H1 (cell line): ENCODE measurements around the gene HBM. TPM values are rescaled to one million over a fixed set of nuclear protein-coding genes. Genes with fewer than 3 reads are reported as not detected.

Experiments
- CTCF ChIA-PET: fragments of 300-600 bp; sonication (Branson Sonifier 250); formaldehyde crosslinking; loops from one replicate; lab custom pipeline; 2021; ENCODE audit not compliant: partially characterized antibody; lab: Charles Lee
- POLR2A ChIA-PET: fragments of 300-600 bp; sonication (Branson Sonifier 250); formaldehyde crosslinking; loops from one replicate; lab custom pipeline; 2021; ENCODE audit warnings: inconsistent platforms; ENCODE audit not compliant: partially characterized antibody; lab: Charles Lee
- DNase-seq, 2 experiments: peaks; one replicate each; pipeline versions ENCODE4 v3.0.0 to v3.0.0-alpha.2; 2010 to 2022; ENCODE audit warnings: low spot score in 2 of 2, low read depth in 1 of 2, mixed read lengths in 1 of 2
- FAIRE-seq: peaks from 2 replicates; lab custom pipeline; 2011; peaks lifted over from hg19 to GRCh38; lab: Jason Lieb, UNC
- H2AFZ ChIP-seq: 2 replicates; pipeline ENCODE4 v1.8.1; 2012; ENCODE audit warnings: low read length, inconsistent platforms
- H2AK5ac ChIP-seq: 2 replicates; pipeline ENCODE4 v1.6.1; 2013; ENCODE audit warnings: low read depth, low read length
- H2BK120ac ChIP-seq: replicated peaks from 2 replicates; pipeline ENCODE3; 2013; ENCODE audit warnings: low read depth, low read length, inconsistent platforms
- H2BK12ac ChIP-seq: 2 replicates; pipeline ENCODE4 v1.6.1; 2013; ENCODE audit warnings: low read depth, low read length
- H2BK15ac ChIP-seq: 2 replicates; pipeline ENCODE4 v1.6.1; 2013; ENCODE audit warnings: low read length
- H2BK20ac ChIP-seq: 2 replicates; pipeline ENCODE4 v1.6.1; 2013; ENCODE audit warnings: low read length
- H2BK5ac ChIP-seq: 2 replicates; pipeline ENCODE4 v1.6.1; 2013; ENCODE audit warnings: low read depth, low read length
- H3K14ac ChIP-seq: 2 replicates; pipeline ENCODE4 v1.6.1; 2013; ENCODE audit warnings: inconsistent platforms; ENCODE audit not compliant: insufficient read length
- H3K18ac ChIP-seq: 2 replicates; pipeline ENCODE4 v1.6.1; 2013; ENCODE audit warnings: low read length; ENCODE audit errors: extremely low read depth
- H3K23ac ChIP-seq: 2 replicates; pipeline ENCODE4 v1.6.1; 2013; ENCODE audit warnings: inconsistent platforms; ENCODE audit not compliant: insufficient read length
- H3K23me2 ChIP-seq: 2 replicates; pipeline ENCODE4 v1.6.1; 2013; ENCODE audit warnings: low read depth, low read length
- H3K27ac ChIP-seq: 2 replicates; pipeline ENCODE4 v1.6.1; 2011; ENCODE audit warnings: low read depth, low read length, inconsistent platforms
- H3K27me3 ChIP-seq, 4 experiments: replicated peaks in 1 of 4; 1 replicate in 1 of 4; 2 replicates in 3 of 4; pipeline versions ENCODE4 v1.6.1 to v1.8.1; 2011 to 2013; ENCODE audit warnings: low read length in 3 of 4, mild to moderate bottlenecking in 3 of 4, inconsistent platforms in 2 of 4, mixed read lengths in 2 of 4, moderate library complexity in 1 of 4; ENCODE audit not compliant: control insufficient read depth in 3 of 4, insufficient read depth in 3 of 4; ENCODE audit errors: extremely low read depth in 1 of 4
- H3K36me3 ChIP-seq, 4 experiments: 2 replicates each; pipeline versions ENCODE4 v1.6.1 to v1.8.1; 2011 to 2013; ENCODE audit warnings: mild to moderate bottlenecking in 4 of 4, low read length in 3 of 4, moderate library complexity in 2 of 4, control low read depth in 1 of 4, inconsistent platforms in 1 of 4; ENCODE audit not compliant: insufficient read depth in 4 of 4, control insufficient read depth in 2 of 4
- H3K4ac ChIP-seq: replicated peaks from 2 replicates; pipeline ENCODE3; 2013; ENCODE audit warnings: low read length, low read depth, mixed read lengths, inconsistent platforms; ENCODE audit not compliant: insufficient read length
- H3K4me1 ChIP-seq, 4 experiments: replicated peaks in 1 of 4; 1 replicate in 1 of 4; 2 replicates in 3 of 4; pipeline versions ENCODE4 v1.6.1 to v1.8.1; 2011 to 2013; ENCODE audit warnings: low read length in 3 of 4, inconsistent platforms in 2 of 4, mixed read lengths in 1 of 4; ENCODE audit not compliant: insufficient read depth in 4 of 4, control insufficient read depth in 3 of 4
- H3K4me2 ChIP-seq, 2 experiments: 2 replicates each; pipeline versions ENCODE4 v1.6.1 to v1.8.1; 2011 to 2013; ENCODE audit warnings: low read depth in 2 of 2, low read length in 2 of 2, control low read depth in 1 of 2, inconsistent platforms in 1 of 2, mild to moderate bottlenecking in 1 of 2; ENCODE audit not compliant: insufficient read depth in 1 of 2
- H3K4me3 ChIP-seq, 4 experiments: fragments of 200-600, 300-600 bp in 1 of 4; sonication (generic), shearing (Covaris generic), sonication (Bioruptor Twin) in 1 of 4; 2 replicates each; pipeline versions ENCODE4 v1.5.1 to v1.8.1; 2011 to 2016; ENCODE audit warnings: low read length in 4 of 4, low read depth in 3 of 4, control low read depth in 2 of 4, inconsistent platforms in 2 of 4, mild to moderate bottlenecking in 2 of 4, mixed read lengths in 1 of 4, moderate library complexity in 1 of 4; ENCODE audit not compliant: insufficient read depth in 2 of 4; ENCODE audit errors: extremely low read depth in 1 of 4
- H3K56ac ChIP-seq: replicated peaks from 2 replicates; pipeline ENCODE3; 2013; ENCODE audit warnings: low read depth, mild to moderate bottlenecking, mixed read lengths, low read length, inconsistent platforms; ENCODE audit not compliant: insufficient read length
- H3K79me1 ChIP-seq: 2 replicates; pipeline ENCODE4 v1.6.1; 2013; ENCODE audit warnings: low read depth, low read length, control low read depth
- H3K79me2 ChIP-seq, 2 experiments: 2 replicates each; pipeline versions ENCODE4 v1.6.1 to v1.8.1; 2012 to 2013; ENCODE audit warnings: low read length in 2 of 2, mild to moderate bottlenecking in 2 of 2, inconsistent platforms in 1 of 2; ENCODE audit not compliant: insufficient read depth in 2 of 2, control insufficient read depth in 1 of 2
- H3K9ac ChIP-seq, 4 experiments: replicated peaks in 1 of 4; 1 replicate in 1 of 4; 2 replicates in 3 of 4; pipeline versions ENCODE4 v1.6.1 to v1.8.1; 2011 to 2013; ENCODE audit warnings: low read depth in 3 of 4, low read length in 3 of 4, control low read depth in 2 of 4, mild to moderate bottlenecking in 2 of 4, moderate library complexity in 2 of 4, inconsistent platforms in 1 of 4; ENCODE audit errors: extremely low read depth in 1 of 4
- H3K9me3 ChIP-seq, 2 experiments: 2 replicates each; pipeline versions ENCODE4 v1.6.1 to v1.8.1; 2012 to 2013; ENCODE audit warnings: mild to moderate bottlenecking in 2 of 2, moderate library complexity in 2 of 2, control low read depth in 1 of 2, inconsistent platforms in 1 of 2, low read depth in 1 of 2, low read length in 1 of 2, mixed read lengths in 1 of 2; ENCODE audit not compliant: insufficient read depth in 2 of 2
- H4K20me1 ChIP-seq, 2 experiments: replicated peaks in 1 of 2; 2 replicates each; pipeline versions ENCODE3 to v1.8.1; 2011 to 2013; ENCODE audit warnings: inconsistent platforms in 2 of 2, low read length in 2 of 2, mild to moderate bottlenecking in 1 of 2; ENCODE audit not compliant: insufficient read depth in 2 of 2, control insufficient read depth in 1 of 2
- H4K5ac ChIP-seq: 2 replicates; pipeline ENCODE4 v1.6.1; 2013; ENCODE audit warnings: low read length, low read depth, mixed read lengths, inconsistent platforms; ENCODE audit not compliant: insufficient read length
- H4K8ac ChIP-seq: 2 replicates; pipeline ENCODE4 v1.8.0; 2013; ENCODE audit warnings: mild to moderate bottlenecking, moderate library complexity, low read length, inconsistent platforms; ENCODE audit not compliant: insufficient read depth; ENCODE audit errors: extremely low read depth
- H4K91ac ChIP-seq: replicated peaks from 2 replicates; pipeline ENCODE3; 2013; ENCODE audit warnings: low read length, mixed read lengths, inconsistent platforms; ENCODE audit not compliant: insufficient read length
- BACH1 ChIP-seq: IDR thresholded peaks from 2 replicates; pipeline ENCODE4 v1.6.1; 2012; ENCODE audit warnings: low read length, improper control_type of control experiment
- CTCF ChIP-seq, 3 experiments: IDR thresholded peaks; 1 replicate in 2 of 3; 2 replicates in 1 of 3; pipeline versions ENCODE4 v1.5.1 to v1.6.1; 2011; ENCODE audit warnings: low read length in 3 of 3, mild to moderate bottlenecking in 3 of 3, inconsistent platforms in 2 of 3, low read depth in 1 of 3, moderate library complexity in 1 of 3; ENCODE audit not compliant: insufficient read depth in 1 of 3; ENCODE audit errors: control extremely low read depth in 1 of 3
- GTF2F1 ChIP-seq: IDR thresholded peaks from 2 replicates; pipeline ENCODE4 v1.6.1; 2012; ENCODE audit warnings: low read depth, low read length, improper control_type of control experiment, borderline replicate concordance
- HDAC6 ChIP-seq: IDR thresholded peaks from one replicate; pipeline ENCODE4 v1.7.1; 2012; ENCODE audit warnings: low read depth, mild to moderate bottlenecking, inconsistent platforms, low read length, moderate library complexity
- KDM5A ChIP-seq: fragments of 200-600 bp; IDR thresholded peaks from 2 replicates; pipeline ENCODE4 v1.7.1; 2012; ENCODE audit warnings: mild to moderate bottlenecking, low read length, inconsistent platforms, mixed read lengths
- RAD21 ChIP-seq, 2 experiments: IDR thresholded peaks in 1 of 2; conservative IDR thresholded peaks in 1 of 2; 2 replicates each; pipeline ENCODE4 v1.6.1; 2011; ENCODE audit warnings: low read depth in 2 of 2, low read length in 2 of 2, improper control_type of control experiment in 1 of 2, inconsistent platforms in 1 of 2, mild to moderate bottlenecking in 1 of 2, moderate library complexity in 1 of 2
- RBBP5 ChIP-seq: IDR thresholded peaks from 2 replicates; pipeline ENCODE4 v1.7.1; 2012; ENCODE audit warnings: low read depth, mild to moderate bottlenecking, inconsistent platforms, low read length, moderate library complexity, borderline replicate concordance
- SP2 ChIP-seq: IDR thresholded peaks from 2 replicates; pipeline ENCODE4 v1.6.1; 2012; ENCODE audit warnings: mild to moderate bottlenecking, low read length, inconsistent platforms
- SP4 ChIP-seq: IDR thresholded peaks from 2 replicates; pipeline ENCODE4 v1.6.1; 2012; ENCODE audit warnings: low read length, inconsistent platforms
- TAF1 ChIP-seq: IDR thresholded peaks from 2 replicates; pipeline ENCODE4 v1.6.1; 2011; ENCODE audit warnings: mild to moderate bottlenecking, low read depth, low read length
- TBP ChIP-seq: IDR thresholded peaks from 2 replicates; pipeline ENCODE4 v1.6.1; 2011; ENCODE audit warnings: low read depth, low read length, improper control_type of control experiment
- WGBS, 2 experiments: shearing (Covaris generic) in 1 of 2; methylation state at CpG; one replicate each; pipeline versions ENCODE4 v1.1.6 to v1.1.7; 2013 to 2015; ENCODE audit warnings: low lambda C conversion rate in 2 of 2, mixed read lengths in 2 of 2, inconsistent platforms in 1 of 2, low coverage in 1 of 2, missing lambda C conversion rate in 1 of 2; ENCODE audit not compliant: insufficient replicate concordance in 2 of 2, insufficient coverage in 1 of 2, insufficient read length in 1 of 2; ENCODE audit errors: extremely low coverage in 1 of 2, missing lambda C conversion rate in 1 of 2; 5-methylcytosine and 5-hydroxymethylcytosine counted together
- polyA plus RNA-seq, 7 experiments: library from polyadenylated mRNA; depleted of rRNA in 3 of 7; stranded (reverse) in 5 of 7; unstranded in 2 of 7; fragments of >200 nt in 5 of 7; fragments of 200-250 nt in 2 of 7; gene quantifications; 1 replicate in 5 of 7; 2 replicates in 1 of 7; 4 replicates in 1 of 7; pipeline versions ENCODE4 v1.2.1 to v1.2.3, GENCODE V29; 2011 to 2013; ENCODE audit warnings: missing spikeins in 2 of 7, mixed read lengths in 2 of 7
- total RNA-seq: library from RNA; stranded (reverse); fragmentation: NEBNext Ultra II Directional; extraction: Animal tissue kit (Norgen Biotek cat#: 25700); gene quantifications from 2 replicates; pipeline ENCODE4 v1.2.1, GENCODE V29; 2021

HBM gene
- total and polyA plus RNA-seq, 2 of the 8 experiments (the other 6 are each of a cell fraction or from before 2014, with no cell fraction given): 0.88 TPM; not detected in 1

GRCh38 chr16:194516-194915 lies 28.7 kb downstream of the HBM start:
- H4K20me1 ChIP-seq: peaks cover 2 to 21% of the 10 kb centered on the region in 2 experiments
- CTCF ChIA-PET: interaction anchor here (0.6 kb wide), 1 partner anchor 98 kb away, joined by 3 read pairs; no protein-coding TSS in a partner anchor

More at GRCh38 chr16:194516-194915, 28.7 kb downstream of the HBM start:
- no peak overlapping the region for H3K9ac ChIP-seq
- H3K14ac ChIP-seq: no peak overlapping the region
- H2BK15ac ChIP-seq: no peak overlapping the region
- H2BK12ac ChIP-seq: no peak overlapping the region
- no peaks in the 10 kb centered on the region; a peak in 1 of 4 replicates for H3K79me2 ChIP-seq
- DNase-seq: no peak
- POLR2A ChIA-PET: interaction anchor here (34.3 kb wide), 1 partner anchor 31 kb away, joined by 348 read pairs; the partner anchor contains the start of gene LUC7L
- H2BK20ac ChIP-seq: no peak overlapping the region
- H3K27me3 ChIP-seq: no peaks in the 10 kb centered on the region
- H2AFZ ChIP-seq: no peak overlapping the region
- FAIRE-seq: no peak
- H3K27ac ChIP-seq: no peak overlapping the region
- no peak overlapping the region for H3K4me3 ChIP-seq
- H3K4me2 ChIP-seq: no peak overlapping the region
- H4K8ac ChIP-seq: no peak overlapping the region
- no peaks in the 10 kb centered on the region for H3K23me2 ChIP-seq
- TF ChIP-seq BACH1: no peak
- no peak for TF ChIP-seq CTCF (IDR thresholded peaks at IDR 0.05; ENCODE audit: control extremely low read depth in 1 of 3, insufficient read depth in 1 of 3, low read depth in 1 of 3, low read length in 3 of 3)
- TF ChIP-seq GTF2F1: no peak
- no peak for TF ChIP-seq KDM5A
- TF ChIP-seq SP2: no peak
- TF ChIP-seq HDAC6: no peak
- TF ChIP-seq RBBP5: no peak
- TF ChIP-seq RAD21 (IDR thresholded peaks at IDR 0.05 in 1 of 2, conservative IDR thresholded peaks at IDR 0.05 in 1 of 2; ENCODE audit: low read depth in 2 of 2, low read length in 2 of 2): no peak
- no peak for TF ChIP-seq SP4
- no peak for TF ChIP-seq TBP
- no peak for TF ChIP-seq TAF1
- TF ChIP-seq, all 59 proteins: peak for 0
- Histone ChIP-seq H3K23ac (no peak overlapping the region), H3K56ac (no peak overlapping the region), H4K91ac (no peak overlapping the region), H3K9me3 (no peaks in the 10 kb centered on the region), H2AK5ac (no peak overlapping the region), H3K4me1 (no peaks in the 10 kb centered on the region), H3K18ac (no peak overlapping the region), H3K79me1 (peaks cover 4% of the 10 kb centered on the region; the same call in 1 of the 2 replicates), H4K5ac (no peak overlapping the region), H2BK5ac (no peak overlapping the region), H3K36me3 (peaks cover 41 to 94% (median 72%) of the 10 kb centered on the region in 4 experiments), H2BK120ac (no peak overlapping the region), H3K4ac (no peak overlapping the region)
- WGBS, 2 experiments: 93% methylated on average over 6 of the region's 6 CpGs; no CpG with 5 or more reads in 1 of the 2 experiments
